ENCODE results near the gene ENPP4.

DNA sequence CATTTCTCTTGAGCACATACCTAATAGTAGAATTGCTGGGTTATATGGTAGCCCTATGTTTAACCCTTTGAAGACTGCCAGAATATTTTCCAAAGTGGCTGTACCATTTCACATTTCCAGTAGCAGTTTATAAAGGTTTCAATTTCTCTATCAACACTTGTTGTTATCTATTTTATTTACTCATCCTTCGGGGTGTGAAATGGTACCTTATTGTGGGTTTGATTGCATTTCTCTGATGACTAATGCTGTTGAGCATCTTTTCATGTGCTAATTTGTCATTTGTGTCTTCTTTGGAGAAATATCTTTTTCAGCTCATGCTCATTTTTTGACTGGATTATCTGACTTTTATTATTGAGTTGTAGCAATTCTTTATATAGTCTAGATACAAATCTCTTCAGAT, 5.4 kb downstream of the ENPP4 start:
- TF ChIP-seq SIN3A (IDR thresholded peaks at IDR 0.05; ENCODE audit: borderline replicate concordance, low read depth, low read length), result no peak
- TF ChIP-seq, protein P1, sequence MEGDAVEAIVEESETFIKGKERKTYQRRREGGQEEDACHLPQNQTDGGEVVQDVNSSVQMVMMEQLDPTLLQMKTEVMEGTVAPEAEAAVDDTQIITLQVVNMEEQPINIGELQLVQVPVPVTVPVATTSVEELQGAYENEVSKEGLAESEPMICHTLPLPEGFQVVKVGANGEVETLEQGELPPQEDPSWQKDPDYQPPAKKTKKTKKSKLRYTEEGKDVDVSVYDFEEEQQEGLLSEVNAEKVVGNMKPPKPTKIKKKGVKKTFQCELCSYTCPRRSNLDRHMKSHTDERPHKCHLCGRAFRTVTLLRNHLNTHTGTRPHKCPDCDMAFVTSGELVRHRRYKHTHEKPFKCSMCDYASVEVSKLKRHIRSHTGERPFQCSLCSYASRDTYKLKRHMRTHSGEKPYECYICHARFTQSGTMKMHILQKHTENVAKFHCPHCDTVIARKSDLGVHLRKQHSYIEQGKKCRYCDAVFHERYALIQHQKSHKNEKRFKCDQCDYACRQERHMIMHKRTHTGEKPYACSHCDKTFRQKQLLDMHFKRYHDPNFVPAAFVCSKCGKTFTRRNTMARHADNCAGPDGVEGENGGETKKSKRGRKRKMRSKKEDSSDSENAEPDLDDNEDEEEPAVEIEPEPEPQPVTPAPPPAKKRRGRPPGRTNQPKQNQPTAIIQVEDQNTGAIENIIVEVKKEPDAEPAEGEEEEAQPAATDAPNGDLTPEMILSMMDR (IDR thresholded peaks at IDR 0.05), result no peak
